HG03025 (cell line): ENCODE data around the gene LSAMP.
A peak's percentile ranks its signal among the peaks of the same experiment; 100 is the strongest.
"Not testable (repeated sequence)": the region's sequence is repeated elsewhere in the genome, so short reads cannot be mapped to it uniquely, and the experiment has no call there.

Source experiments
- ATAC-seq: cut with Tn5 transposase; IDR thresholded peaks from one replicate; pipeline ENCODE4 v1.9.1; 2021; ENCODE audit warnings: mild to moderate bottlenecking, moderate library complexity; ENCODE audit not compliant: unreplicated experiment, low FRiP score

LSAMP gene

GRCh38 chr3:115790759-115791158 lies 654.5 kb downstream of the LSAMP start:
- no peak for ATAC-seq

DNA sequence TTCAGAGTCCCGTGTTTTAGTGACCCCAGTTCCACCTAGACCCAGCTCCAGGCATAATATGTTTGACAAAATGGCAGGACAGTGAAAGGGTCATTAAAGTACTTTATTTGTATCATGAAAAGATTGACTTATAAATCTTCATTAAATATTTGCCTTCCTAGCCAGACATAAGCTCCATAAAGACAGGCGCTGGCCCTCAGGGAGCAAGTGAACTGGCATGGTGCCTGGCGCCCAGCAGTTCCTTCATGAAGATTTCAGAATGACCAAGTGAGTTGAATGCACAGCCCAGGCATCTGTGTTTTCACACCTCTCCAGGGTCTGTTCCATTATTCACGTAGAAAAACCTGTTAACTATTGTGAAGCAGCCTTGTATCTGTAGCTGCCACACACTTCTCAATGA lies 655.8 kb downstream of the LSAMP start:
- ATAC-seq, result no peak

DNA sequence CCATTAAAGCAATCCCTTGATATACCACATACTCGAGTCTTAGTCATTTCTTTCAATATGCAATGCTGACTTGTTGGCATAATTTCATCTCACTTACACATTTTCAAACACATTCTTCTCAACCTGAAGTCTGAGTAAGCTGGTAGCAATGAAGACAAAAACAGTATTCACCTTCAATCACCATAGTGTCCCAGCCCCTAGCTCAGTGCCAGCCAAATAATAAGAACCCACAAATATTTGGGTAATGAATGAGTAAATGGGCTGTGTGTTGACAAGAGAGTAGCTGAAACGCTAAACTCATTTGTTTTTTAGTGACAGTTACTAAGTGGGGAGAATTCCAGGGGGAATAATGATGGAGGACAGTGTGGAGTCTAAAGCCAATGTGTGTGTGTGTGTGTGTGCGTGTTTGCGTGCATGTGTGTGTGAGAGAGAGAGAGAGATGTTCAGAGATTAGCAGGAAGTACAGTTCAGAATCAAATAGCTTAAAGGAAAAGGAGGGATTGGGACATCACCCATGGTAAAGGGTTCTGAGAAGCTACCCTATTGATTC lies 656.3 kb downstream of the LSAMP start:
- ATAC-seq, result no peak

GRCh38 chr3:115787818-115788217 lies 657.5 kb downstream of the LSAMP start:
- ATAC-seq, result no peak

GRCh38 chr3:115785782-115786181 lies 659.5 kb downstream of the LSAMP start:
- ATAC-seq, result no peak

GRCh38 chr3:115784739-115785536 lies 660.3 kb downstream of the LSAMP start:
- ATAC-seq, result no peak

DNA sequence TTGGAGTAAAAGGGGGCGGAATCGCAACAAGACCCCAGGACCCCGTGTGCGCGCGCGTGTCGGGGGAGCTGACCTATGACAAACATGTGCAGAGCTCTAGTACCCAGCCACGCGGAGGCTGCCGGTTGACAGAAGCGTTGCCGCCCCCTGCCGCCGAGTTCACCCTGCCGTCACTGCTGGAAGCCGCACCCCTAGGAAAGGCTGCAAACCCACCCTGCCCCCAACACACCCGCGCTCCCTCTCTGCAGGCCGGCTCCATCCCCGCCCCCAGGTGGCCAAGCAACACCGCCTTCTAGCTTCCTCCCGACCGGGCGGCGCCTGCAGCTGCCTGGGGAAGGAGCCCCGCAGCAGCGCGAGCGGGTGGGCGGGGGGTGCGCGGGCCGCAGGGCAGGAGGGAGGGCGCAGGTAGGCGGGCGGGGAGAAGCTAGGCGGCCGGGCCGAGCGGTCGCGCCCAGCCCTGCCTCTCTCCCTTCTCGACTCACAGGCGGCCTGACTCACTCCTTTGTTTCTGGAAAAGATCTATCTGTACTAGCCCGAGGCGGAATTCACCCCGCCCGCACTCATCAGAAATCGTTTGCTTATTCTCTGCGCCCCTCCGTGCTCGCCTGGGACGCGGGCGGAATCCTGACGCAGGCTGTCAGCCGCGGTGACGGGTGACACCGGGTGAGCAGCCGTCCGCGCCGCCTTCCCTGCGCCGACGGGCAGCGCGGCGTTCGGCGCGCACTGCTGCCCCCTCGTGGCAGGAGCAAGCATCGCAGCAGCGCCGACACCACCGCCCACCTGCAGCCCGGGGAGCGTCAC lies 661.1 kb downstream of the LSAMP start:
- ATAC-seq, result peak; percentile 88

DNA sequence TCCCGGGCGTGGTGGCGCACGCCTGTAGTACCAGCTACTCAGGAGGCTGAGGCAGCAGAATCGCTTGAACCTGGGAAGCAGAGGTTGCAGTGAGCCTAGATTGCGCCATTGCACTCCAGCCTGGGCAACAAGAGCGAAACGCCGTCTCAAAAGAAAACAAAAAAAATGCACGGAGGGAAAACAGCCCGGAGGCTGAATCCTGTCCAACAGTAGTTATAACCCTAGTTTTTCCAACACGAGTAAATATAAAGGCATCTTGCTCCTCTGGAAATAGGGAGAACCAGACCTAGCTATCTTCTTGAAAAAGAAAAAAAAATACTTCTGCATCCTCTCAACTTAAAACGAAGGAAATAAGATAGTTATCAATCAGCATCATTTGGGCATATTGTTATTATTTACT lies 661.9 kb downstream of the LSAMP start:
- not testable (repeated sequence) for ATAC-seq

- ATAC-seq, result no peak
Observed at GRCh38 chr3:115779011-115779410, 666.3 kb downstream of the LSAMP start.

GRCh38 chr3:115772951-115773350 lies 672.3 kb downstream of the LSAMP start:
- no peak for ATAC-seq

GRCh38 chr3:115768661-115769060 lies 676.6 kb downstream of the LSAMP start:
- ATAC-seq, result no peak

- ATAC-seq, result no peak
Observed at GRCh38 chr3:115766587-115767482, 678.5 kb downstream of the LSAMP start.

GRCh38 chr3:115761927-115762305 lies 683.4 kb downstream of the LSAMP start:
- no peak for ATAC-seq

- no peak for ATAC-seq
Observed at GRCh38 chr3:115760716-115761115, 684.6 kb downstream of the LSAMP start.

- no peak for ATAC-seq
Observed at GRCh38 chr3:115758076-115758763, 687.1 kb downstream of the LSAMP start.

DNA sequence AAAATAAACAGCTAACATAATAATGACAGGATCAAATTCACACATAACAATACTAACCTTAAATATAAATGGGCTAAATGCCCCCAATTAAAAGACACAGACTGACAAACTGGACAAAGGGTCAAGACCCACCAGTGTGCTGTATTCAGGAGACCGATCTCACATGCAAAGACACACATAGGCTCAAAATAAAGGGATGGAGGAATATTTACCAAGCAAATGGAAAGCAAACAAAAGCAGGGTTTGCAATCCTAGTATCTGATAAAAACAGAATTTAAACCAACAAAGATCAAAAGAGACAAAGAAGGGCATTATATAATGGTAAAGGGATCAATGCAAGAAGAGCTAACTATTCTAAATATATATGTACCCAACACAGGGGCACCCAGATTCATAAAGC lies 692.3 kb downstream of the LSAMP start:
- not testable (repeated sequence) for ATAC-seq
